ENCODE measurements around the gene IL26. TPM values are rescaled to one million over a fixed set of nuclear protein-coding genes. Genes with fewer than 3 reads are reported as not detected.
A peak's percentile ranks its signal among the peaks of the same experiment; 100 is the strongest.
"Not testable (repeated sequence)": the region's sequence is repeated elsewhere in the genome, so short reads cannot be mapped to it uniquely, and the experiment has no call there.

The IL26 gene
- polyA plus RNA-seq, 1 donor, result not detected

- DNase-seq, result no peak
These were observed 13.8 kb upstream of the IL26 start for GRCh38 chr12:68239309-68239982.

GRCh38 chr12:68237619-68238018 lies 12.0 kb upstream of the IL26 start:
- DNase-seq, result no peak

GRCh38 chr12:68237078-68237477 lies 11.5 kb upstream of the IL26 start:
- DNase-seq, result no peak

- DNase-seq, result no peak
These were observed 10.9 kb upstream of the IL26 start for GRCh38 chr12:68236421-68237059.

GRCh38 chr12:68235576-68235975 lies 10.0 kb upstream of the IL26 start:
- no peak for DNase-seq

- no peak for DNase-seq
These were observed 8.5 kb upstream of the IL26 start for GRCh38 chr12:68234140-68234539.

- no peak for DNase-seq
These were observed 7.9 kb upstream of the IL26 start for GRCh38 chr12:68233498-68233897.

GRCh38 chr12:68231691-68232090 lies 6.1 kb upstream of the IL26 start:
- no peak for DNase-seq

- no peak for DNase-seq
These were observed 5.6 kb upstream of the IL26 start for GRCh38 chr12:68231229-68231628.

- DNase-seq, result no peak
These were observed 4.3 kb upstream of the IL26 start for GRCh38 chr12:68229956-68230355.

- DNase-seq, result no peak
These were observed 1.7 kb upstream of the IL26 start for GRCh38 chr12:68227356-68227755.

GRCh38 chr12:68224613-68225285 lies 861 bp downstream of the IL26 start:
- DNase-seq, result no peak

GRCh38 chr12:68223067-68223747 lies 2.4 kb downstream of the IL26 start:
- DNase-seq, result peak; percentile 82

- no peak for DNase-seq
These were observed 3.3 kb downstream of the IL26 start for GRCh38 chr12:68222326-68222725.

- DNase-seq, result no peak
These were observed 4.1 kb downstream of the IL26 start for GRCh38 chr12:68221497-68221896.

- no peak for DNase-seq
These were observed 14.7 kb downstream of the IL26 start for GRCh38 chr12:68210875-68211274.

GRCh38 chr12:68209048-68209728 lies 16.4 kb downstream of the IL26 start:
- not testable (repeated sequence) for DNase-seq

GRCh38 chr12:68207276-68207675 lies 18.3 kb downstream of the IL26 start:
- no peak for DNase-seq

GRCh38 chr12:68206446-68206845 lies 19.2 kb downstream of the IL26 start:
- no peak for DNase-seq

GRCh38 chr12:68203460-68203875 lies 22.1 kb downstream of the IL26 start:
- no peak for DNase-seq

GRCh38 chr12:68200854-68201253 lies 24.8 kb downstream of the IL26 start:
- DNase-seq, result no peak

GRCh38 chr12:68199127-68199526 lies 26.5 kb downstream of the IL26 start:
- DNase-seq, result no peak
